ENCODE measurements around the gene SIGLEC8.

GRCh38 chr19:51458899-51459505 lies 748 bp upstream of the SIGLEC8 start:
- TF ChIP-seq, protein P1, sequence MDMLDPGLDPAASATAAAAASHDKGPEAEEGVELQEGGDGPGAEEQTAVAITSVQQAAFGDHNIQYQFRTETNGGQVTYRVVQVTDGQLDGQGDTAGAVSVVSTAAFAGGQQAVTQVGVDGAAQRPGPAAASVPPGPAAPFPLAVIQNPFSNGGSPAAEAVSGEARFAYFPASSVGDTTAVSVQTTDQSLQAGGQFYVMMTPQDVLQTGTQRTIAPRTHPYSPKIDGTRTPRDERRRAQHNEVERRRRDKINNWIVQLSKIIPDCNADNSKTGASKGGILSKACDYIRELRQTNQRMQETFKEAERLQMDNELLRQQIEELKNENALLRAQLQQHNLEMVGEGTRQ (CRISPR knock-in tag; IDR thresholded peaks at IDR 0.05) = no peak
- TF ChIP-seq, protein P2, sequence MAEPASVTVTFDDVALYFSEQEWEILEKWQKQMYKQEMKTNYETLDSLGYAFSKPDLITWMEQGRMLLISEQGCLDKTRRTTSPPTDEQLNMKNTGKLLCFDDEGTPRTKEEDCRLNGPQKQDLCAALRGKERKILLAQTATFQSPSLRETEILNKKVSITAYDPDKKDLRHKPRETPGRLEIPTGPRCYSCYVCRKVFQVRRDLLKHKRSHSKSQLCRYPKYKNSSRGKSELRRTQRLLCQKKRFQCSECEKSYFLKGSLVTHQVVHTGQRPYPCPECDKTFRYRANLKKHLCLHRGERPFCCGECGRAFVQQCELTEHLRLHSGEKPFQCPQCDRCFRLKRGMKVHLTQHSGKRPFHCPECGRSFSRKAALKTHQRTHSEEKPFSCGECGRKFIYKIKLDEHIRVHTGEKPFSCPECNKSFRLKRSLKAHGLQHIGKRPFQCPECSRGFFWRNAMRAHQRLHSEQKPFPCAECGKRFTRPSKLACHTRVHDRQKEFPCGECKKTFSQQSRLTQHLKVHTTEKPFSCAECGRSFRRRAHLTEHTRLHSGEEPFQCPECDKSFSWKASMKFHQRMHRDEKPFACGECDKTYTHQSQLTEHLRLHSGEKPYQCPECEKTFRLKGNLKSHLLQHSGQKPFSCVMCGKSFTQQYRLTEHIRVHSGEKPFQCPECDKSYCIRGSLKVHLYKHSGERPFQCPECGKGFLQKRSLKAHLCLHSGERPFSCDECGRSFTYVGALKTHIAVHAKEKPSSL (CRISPR knock-in tag; conservative IDR thresholded peaks at IDR 0.05) = no peak
- TF ChIP-seq, protein P3, sequence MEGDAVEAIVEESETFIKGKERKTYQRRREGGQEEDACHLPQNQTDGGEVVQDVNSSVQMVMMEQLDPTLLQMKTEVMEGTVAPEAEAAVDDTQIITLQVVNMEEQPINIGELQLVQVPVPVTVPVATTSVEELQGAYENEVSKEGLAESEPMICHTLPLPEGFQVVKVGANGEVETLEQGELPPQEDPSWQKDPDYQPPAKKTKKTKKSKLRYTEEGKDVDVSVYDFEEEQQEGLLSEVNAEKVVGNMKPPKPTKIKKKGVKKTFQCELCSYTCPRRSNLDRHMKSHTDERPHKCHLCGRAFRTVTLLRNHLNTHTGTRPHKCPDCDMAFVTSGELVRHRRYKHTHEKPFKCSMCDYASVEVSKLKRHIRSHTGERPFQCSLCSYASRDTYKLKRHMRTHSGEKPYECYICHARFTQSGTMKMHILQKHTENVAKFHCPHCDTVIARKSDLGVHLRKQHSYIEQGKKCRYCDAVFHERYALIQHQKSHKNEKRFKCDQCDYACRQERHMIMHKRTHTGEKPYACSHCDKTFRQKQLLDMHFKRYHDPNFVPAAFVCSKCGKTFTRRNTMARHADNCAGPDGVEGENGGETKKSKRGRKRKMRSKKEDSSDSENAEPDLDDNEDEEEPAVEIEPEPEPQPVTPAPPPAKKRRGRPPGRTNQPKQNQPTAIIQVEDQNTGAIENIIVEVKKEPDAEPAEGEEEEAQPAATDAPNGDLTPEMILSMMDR (IDR thresholded peaks at IDR 0.05) = no peak
- no peak for TF ChIP-seq ZBTB21 (CRISPR knock-in tag; IDR thresholded peaks at IDR 0.05; ENCODE audit: borderline replicate concordance)
- TF ChIP-seq JUN (CRISPR knock-in tag; IDR thresholded peaks at IDR 0.05) = no peak
- TF ChIP-seq, protein P4, sequence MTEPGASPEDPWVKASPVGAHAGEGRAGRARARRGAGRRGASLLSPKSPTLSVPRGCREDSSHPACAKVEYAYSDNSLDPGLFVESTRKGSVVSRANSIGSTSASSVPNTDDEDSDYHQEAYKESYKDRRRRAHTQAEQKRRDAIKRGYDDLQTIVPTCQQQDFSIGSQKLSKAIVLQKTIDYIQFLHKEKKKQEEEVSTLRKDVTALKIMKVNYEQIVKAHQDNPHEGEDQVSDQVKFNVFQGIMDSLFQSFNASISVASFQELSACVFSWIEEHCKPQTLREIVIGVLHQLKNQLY (CRISPR knock-in tag; IDR thresholded peaks at IDR 0.05) = no peak
- no peak for TF ChIP-seq NR2C2 (CRISPR knock-in tag; IDR thresholded peaks at IDR 0.05)
- TF ChIP-seq, protein P5, sequence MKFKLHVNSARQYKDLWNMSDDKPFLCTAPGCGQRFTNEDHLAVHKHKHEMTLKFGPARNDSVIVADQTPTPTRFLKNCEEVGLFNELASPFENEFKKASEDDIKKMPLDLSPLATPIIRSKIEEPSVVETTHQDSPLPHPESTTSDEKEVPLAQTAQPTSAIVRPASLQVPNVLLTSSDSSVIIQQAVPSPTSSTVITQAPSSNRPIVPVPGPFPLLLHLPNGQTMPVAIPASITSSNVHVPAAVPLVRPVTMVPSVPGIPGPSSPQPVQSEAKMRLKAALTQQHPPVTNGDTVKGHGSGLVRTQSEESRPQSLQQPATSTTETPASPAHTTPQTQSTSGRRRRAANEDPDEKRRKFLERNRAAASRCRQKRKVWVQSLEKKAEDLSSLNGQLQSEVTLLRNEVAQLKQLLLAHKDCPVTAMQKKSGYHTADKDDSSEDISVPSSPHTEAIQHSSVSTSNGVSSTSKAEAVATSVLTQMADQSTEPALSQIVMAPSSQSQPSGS (CRISPR knock-in tag; IDR thresholded peaks at IDR 0.05; ENCODE audit: borderline replicate concordance, low read depth) = no peak
- no peak for TF ChIP-seq ELF4 (CRISPR knock-in tag; IDR thresholded peaks at IDR 0.05; ENCODE audit: low read depth)
- TF ChIP-seq, protein P6, sequence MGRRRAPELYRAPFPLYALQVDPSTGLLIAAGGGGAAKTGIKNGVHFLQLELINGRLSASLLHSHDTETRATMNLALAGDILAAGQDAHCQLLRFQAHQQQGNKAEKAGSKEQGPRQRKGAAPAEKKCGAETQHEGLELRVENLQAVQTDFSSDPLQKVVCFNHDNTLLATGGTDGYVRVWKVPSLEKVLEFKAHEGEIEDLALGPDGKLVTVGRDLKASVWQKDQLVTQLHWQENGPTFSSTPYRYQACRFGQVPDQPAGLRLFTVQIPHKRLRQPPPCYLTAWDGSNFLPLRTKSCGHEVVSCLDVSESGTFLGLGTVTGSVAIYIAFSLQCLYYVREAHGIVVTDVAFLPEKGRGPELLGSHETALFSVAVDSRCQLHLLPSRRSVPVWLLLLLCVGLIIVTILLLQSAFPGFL (CRISPR knock-in tag; IDR thresholded peaks at IDR 0.05; ENCODE audit: borderline replicate concordance) = no peak
- TF ChIP-seq ZNF138 (CRISPR knock-in tag; conservative IDR thresholded peaks at IDR 0.05) = no peak

All from WTC11 (cell line).